ENCODE measurements around the gene KRTAP10-2.
A peak's percentile ranks its signal among the peaks of the same experiment; 100 is the strongest.

Gene KRTAP10-2

DNA sequence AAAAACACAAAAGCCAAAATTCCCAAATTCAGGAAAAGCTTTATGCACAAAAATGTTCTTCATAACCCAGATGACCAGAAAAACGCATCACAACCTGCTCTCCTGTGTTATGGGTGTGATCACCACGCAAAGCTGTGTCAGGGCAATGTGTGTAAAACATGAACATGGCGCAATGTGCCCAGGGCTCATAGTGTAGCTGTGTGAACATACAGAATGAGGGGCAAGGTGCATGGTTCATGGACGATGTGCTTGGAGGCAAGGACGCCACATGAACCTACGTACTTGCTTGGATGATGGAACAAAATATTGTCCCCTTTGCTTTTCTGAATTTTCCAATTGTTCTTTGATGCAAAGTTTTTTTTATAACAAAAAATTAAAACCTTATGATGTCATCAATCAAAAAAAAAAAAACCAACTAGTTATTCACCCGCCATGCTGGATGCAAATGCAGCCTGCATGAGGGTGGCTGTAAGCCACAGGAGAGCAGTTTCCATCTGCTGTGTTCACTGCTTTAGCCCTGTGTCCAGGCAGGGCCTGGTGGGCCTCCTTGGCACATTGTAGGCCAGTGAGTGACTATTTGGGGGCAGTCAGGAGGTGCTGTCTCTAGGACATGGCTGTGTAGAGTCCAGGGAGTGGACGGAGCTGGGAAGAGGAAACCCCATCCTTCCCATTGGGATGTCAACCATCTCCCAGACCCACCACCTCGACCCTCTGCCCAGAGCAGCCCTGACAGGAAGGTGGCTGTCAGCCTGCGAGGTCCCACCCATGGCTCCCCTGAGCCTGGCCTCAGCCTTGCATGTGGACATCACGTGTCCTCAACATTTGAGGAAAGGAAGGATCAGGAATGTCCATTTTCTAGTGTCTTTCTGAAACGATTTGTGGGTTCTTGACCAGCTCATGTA lies 25.0 kb downstream of the KRTAP10-2 start:
- peak; percentile 22 for DNase-seq (ENCODE audit: low spot score)

DNA sequence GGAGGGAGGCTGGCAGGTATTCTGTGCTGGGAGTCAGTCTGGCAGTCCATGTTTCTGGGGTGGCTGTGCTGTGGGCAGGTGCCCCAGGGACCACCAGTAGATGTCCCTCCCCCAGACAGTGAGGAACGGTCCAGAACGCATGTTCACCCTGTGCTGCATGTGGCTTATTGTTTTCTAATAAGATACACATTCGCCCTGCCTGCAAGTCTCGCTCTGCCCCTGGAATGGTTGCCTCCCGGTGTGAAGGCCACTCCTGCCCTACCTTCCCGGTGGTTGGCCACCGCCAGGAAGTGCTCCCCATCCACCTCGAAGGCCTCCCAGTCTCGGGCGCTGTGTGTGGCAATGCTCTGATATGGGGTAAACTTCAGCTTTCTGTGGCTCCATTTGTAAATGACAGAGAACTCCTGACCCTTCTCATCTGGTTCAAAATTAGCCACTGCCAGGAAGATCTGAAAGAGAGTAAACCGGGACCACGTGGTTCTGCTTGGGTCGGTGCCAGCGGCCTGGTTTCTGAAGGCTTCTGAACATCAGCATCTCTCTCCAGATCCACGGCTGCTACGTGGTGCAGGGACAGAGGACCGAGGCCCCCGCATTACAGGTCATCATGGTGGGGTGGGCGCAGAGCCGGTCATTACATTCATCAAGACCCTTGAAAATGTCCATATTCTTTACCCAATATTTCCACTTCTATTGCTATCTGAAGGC lies 25.8 kb downstream of the KRTAP10-2 start:
- peak; percentile 64 for DNase-seq (ENCODE audit: low spot score)

DNA sequence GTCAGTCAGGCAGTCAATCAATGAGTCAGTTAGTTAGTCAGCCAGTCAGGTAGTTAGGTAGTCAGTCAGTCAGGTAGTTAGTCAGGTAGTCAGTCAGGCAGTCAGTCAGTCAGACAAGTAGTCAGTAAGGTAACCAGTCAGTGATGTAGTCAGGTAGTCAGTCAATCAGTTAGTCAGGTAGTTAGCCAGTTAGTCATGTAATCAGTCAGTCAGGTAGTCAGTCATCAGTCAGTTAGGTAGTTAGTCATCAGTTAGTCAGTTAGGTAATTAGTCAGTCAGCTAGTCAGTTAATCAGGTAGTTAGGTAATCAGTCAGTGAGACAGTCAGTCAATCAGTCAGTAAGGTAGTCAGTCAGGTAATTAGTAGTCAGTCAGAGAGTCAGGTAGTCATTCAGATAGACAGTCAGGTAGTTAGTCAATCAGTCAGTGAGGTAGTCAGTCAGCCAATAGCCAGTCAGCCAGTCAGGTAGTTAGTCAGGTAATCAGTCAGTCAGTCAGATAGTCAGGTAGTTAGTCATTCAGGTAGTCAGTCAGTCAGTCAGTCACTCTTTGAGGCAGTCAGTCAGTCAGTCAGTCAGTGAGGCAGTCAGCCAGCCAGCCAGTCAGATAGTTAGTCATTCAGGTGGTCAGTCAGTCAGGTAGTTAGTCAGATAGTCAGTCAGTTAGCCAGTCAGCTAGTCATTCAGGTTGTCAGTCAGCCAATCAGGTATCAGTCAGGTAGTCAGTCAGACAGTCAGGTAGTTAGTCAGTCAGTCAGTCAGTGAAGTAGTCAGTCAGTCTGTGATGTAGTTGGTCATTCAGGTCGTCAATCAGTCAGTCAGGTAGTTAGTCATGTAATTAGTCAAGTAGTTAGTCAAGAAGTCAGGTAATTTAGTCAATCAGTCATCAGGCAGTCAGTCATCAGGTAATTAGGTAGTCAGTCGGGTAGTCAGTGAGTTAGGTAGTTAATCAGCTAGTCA lies 26.6 kb downstream of the KRTAP10-2 start:
- no peak for DNase-seq (ENCODE audit: low spot score)

DNA sequence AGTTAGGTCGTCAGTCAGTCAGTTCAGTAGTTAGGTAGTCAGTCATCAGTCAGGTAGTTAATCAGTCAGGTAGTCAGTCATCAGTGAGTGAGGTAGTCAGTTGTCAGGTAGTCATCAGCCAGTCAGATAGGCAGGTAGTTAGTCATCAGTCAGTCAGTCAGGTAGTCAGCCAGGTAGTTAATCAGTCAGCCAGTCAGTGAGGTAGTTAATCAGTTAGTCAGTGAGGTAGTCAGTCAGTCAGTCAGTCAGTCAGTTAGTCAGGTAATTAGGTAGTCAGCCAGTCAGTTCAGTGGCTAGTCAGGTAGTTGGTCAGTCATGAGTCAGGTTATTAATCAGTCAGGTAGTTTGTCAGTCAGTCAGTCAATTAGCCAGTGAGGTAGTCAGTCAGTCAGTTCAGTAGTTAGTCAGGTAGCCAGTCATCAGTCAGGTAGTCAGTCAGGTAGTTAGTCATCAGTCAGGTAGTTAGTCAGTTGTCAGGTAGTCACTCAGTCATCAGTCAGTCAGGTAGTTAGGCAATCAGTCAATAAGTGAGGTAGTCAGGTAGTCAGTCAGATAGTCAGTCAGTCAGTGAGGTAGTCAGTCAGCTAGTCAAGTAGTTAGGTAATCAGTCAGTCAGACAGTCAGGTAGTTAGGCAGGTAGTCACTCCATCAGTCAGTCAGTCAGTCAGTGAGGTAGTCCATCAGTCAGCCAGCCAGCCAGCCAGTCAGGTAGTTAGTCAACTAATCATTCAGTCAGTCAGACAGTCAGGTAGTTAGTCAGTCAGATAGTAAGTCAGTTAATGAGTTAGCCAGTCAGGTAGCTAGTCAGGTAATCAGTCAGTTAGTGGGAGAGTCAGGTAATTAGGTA lies 27.5 kb downstream of the KRTAP10-2 start:
- peak; percentile 53 for DNase-seq (ENCODE audit: low spot score)

DNA sequence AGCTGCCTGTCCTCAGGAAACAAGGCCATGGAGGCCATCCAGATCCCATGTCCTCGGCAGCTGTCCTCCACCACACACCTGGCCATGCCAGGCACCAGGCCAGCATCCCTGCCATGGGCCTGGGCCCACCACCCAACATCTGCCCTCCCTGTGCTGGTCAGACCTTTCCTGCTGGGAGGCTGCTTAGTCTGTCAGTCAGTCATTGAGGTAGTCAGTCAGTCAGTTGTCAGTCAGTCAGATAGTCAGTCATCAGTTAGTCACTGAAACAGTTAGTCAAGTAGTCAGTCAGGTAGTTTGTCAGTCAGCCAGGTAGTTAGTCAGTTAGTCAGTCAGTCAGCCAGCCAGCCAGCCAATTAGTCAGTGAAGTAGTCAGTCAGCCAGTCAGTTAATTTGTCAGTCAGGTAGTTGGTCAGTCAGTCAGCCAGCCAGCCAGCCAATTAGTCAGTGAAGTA lies 28.5 kb downstream of the KRTAP10-2 start:
- no peak for DNase-seq (ENCODE audit: low spot score)

DNA sequence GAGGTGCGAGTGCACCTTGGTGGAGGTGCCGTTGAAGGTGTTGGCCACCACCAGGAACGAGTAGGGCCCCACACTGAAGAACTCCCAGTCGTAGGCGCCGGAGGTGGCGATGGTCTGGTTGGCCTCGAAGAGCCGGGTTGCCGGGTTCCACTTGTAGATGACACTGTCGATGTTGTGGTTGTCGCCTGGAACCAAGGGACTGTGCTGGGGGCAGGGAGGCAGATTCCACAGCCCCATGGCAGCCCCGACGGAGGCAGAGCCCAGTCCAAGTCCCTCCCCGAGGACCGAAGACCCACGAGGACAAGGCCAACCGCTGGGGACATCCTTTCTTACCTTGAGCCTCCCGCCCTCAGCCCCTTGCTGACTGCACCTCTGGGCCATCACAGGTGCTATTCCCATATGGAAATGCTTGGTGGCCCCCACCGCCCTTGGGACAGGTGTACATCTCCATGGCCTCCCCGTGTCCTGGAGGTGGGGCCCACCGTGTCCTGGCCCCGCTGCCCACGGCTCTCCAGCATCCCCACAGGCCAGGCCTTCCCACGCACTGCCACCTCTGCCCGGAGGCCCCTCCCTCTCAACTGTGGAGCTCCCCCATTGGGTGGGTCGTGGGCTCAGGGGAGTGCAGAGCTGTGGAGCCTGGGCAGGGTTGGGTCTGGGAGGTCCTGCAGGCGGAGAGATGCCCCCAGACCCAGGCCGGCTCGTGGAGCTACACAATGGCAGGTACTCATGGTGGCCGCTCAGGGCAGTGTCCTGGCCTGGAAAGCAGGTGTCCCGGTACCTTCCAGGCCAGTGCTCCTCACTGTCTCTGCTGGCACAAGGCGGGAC lies 29.2 kb downstream of the KRTAP10-2 start:
- DNase-seq (ENCODE audit: low spot score), result peak; percentile 54

DNA sequence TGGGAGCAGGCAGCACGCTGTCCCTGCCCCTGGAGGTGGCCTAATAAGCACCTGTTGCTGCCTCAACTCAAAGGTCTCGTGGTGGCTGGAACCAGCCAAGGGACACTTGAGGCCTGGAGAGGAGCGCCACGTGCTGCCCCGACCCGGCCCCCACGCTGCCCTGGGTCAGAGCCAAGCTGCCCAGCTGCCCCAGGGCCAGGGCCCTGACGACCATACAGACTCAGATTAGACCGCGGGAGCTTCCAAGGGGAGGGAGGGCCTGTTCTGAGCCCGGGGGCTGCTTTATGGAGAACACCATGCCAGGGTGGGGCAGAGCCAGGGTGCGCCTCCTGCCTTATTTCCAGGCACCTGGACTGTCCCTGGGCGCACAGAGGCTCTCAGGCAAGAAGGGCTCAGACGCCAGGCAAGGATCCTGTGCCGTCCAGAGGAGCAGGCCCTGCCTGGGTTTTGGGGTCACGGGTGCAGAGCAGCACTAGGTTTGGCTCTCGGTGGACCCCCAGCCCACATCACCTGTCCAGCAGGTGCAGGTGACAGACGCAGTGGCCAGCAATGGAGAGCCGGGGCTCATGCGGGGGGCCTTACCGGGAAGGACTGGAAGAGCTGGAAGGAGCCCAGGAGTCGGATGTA lies 29.9 kb downstream of the KRTAP10-2 start:
- DNase-seq (ENCODE audit: low spot score), result peak; percentile 53

DNA sequence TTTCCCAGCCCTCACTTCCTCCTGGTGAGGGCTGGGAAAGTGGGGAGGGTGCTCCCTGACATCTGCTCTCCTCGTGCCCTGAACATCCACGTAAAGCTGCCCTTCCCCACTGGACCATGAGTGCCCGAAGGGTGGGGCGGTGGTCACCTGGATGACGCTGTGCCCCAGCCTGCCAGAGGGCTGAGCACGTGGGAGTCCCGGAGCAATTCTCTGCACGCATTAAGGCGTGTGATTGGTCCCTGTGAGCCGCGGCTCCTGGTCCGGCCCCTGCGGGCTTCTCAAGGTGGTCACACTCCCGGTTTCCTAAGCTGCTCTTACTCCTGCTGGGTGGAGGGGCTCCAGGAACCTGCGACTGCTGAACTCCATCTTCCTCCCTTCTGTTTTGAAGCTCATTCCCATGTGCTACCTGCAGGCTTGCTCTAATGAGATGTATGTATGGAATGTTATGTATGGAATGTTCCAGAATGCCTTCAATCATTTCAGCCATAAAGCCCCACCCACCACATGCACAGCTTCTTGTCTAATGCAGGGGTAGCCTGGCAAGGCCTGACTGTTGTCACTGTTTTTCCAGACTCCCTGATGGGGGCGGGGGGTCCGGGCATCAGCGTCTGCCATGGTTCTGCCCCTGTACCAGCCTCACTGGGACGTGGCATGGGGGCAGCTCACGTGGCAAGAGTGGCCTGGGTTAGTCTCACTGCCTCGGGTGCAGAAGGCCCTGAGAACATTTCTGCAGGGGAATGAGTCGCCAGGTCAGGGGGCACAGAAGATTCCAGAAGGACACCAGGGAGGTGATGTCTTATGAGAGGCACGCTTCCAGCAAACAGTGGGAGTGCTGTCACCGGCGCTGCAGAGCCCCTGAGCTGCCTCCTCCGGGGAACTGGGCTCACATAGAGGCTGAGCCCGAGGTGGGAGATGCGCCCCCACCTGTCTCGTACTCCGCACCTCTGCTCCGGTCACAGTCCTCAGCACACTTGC lies 30.7 kb downstream of the KRTAP10-2 start:
- DNase-seq (ENCODE audit: low spot score), result peak; percentile 33

DNA sequence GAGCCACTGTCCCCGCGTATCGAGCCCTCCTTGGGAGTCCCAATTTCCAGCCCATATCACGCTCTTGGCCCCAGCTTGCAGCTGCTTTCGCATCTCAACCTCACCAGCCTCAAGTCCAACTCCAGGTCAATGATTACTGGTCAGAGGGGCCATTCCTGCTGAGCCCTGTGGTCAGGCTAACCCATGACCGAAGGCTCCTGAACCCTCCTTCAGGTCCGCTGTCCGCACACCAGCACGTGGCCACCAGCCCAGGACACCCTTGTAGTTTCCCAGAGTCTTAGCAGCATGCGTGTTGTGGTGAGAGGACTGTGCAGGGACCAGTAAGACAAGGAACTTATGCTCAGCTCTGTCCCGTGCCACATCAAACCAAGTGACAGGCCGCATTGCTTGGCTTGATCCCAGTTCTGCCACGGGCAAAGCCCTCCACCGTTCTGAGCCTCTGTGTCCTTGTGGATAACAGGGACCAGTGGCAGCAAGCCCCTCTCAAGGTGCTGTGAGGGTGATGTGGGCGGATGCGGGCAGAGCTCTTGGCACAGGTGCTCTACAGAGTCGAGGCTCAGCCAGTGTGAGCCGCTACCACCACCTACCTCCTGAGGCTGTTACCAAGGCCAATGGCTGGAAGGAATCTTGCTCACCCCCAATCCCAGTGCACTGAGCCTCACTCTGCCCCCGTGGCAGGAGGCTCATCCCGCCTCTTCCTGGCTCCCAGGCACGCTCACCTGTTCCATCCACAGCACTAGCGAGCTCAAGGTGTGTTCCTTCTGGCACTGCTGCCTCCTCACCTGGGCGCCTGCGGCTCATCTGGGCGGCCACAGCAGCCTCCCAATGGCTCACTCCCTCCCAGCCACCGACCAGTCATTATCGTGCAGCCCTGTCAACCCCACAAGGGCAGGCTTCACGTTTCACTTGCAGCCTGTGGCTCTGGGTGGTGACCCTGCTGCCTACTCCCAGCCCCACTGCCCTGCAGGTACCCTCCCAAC lies 31.7 kb downstream of the KRTAP10-2 start:
- no peak for DNase-seq (ENCODE audit: low spot score)

DNA sequence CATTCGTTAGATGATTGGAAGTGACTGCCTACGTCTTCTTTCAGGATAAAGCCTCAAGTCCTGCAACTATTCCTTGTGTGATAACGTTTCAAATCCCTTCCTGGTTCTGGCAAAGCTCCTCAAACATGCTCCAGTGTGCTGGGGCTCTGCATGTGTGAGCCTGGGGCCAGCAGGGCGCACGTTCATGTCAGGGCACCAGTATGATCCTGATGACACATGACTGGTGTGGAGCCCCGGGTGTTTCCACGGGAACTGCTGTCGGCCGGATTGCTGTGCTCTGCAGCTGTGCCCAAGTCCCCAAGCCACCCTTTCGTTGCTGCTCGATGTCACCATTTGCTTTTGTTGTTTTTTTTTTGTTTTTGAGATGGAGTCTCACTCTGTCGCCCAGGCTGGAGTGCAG lies 32.6 kb downstream of the KRTAP10-2 start:
- no peak for DNase-seq (ENCODE audit: low spot score)

DNA sequence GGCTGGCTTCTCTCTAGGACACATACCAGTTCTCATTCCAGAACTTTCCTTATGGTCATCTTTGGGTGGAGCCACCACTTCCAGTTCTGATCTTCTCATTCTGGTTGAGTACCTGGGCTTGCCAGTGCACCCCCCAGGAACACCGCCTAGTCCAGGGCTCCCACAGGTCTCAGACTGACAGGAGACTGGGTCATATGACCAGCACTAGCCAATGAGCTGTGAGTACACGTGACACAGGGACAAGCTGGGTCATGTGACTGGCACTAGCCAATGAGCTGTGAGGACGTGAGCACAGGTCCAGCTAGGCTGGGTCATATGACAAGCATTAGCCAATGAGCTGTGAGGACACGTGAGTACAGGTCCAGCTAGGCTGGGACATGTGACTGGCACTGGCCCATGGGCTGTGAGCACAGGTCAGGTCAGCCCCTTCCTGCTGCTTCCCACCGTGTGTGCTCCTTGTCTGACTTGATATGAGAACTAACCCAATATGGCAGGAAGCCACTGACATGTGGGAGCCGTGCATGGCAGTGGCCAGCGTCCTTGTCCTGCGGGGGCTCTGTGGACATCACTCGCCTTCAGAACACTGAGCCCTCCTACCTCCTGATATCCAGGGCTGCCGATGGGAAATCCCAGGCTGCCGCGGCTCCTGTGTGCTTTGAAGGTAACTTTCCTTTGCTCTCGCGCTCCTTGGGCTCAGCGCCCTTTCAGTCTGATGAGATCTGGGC lies 34.0 kb downstream of the KRTAP10-2 start:
- no peak for DNase-seq (ENCODE audit: low spot score)

DNA sequence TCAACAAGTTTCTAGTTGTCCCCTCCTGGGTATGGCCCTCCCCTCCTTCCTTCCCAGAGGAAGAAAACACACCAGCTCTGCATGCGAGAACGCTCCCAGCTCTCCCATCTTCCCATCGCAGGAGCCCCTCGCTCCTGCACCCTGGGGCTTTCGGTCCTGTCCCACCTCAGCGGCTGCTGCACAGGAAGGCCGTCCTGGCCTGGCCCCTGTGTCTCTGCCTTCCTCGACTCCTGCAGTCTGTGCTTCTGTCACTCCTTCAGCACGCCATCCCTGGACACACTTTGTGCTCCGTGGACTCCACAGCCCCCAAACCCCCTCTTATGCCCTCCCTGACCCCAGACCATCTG lies 34.5 kb downstream of the KRTAP10-2 start:
- no peak for DNase-seq (ENCODE audit: low spot score)

DNA sequence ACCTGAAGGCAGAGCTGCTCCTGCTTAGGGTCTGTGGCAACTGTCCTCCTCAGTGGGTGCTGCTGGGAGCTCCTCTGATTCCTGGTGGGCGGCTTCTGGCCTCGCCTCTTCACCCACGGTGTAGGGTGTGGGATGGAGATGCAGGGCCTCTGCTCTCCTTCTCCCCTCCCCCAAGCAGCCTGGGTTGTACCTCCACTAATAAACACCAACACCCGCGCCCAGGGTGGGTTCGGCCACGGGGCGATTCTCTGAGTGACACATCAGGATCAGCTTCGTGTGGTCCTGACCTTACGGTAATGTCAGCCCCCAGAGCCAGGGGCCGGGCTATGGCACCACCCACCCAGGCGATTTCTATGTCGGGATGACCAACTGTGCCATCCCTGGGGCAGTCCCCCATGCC lies 35.0 kb downstream of the KRTAP10-2 start:
- no peak for DNase-seq (ENCODE audit: low spot score)

DNA sequence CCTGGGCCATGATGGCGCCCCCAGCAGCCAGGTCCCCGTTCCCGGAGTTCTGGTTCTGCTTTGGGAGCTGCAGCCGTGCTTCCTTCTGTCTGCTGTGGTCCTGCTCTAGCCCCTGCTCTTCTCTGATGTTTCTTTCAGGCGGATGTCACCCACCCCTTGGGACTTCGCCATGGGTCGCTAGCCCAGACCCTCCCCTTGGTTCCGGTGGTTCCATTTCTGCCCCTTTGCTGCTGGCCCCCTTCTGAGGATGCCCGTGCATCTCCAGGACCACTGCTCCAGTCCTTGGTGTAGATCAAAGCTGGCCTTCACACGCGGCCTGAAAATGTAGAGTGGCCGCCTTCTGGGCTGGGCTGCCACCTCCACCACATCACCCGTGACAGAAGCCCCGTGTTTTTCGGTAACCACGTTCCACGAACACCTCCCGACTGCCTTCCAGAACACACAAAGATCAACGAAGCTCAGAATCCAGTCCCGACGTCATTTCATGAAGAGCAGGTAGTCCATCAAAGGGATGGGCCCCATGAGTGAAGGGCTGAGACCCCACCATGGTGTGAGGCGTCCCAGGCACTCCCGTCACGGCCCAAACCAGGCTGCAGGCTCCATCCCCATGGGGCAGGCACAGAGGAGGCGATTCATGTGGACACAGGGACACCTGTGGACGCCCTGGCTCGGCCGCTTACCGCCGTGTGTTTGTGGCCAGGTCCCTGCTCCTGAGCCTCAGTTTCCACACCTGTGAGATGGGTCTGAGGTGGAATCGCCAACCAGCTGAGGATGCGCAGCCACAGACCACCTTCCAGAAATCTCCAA lies 35.7 kb downstream of the KRTAP10-2 start:
- no peak for DNase-seq (ENCODE audit: low spot score)

DNA sequence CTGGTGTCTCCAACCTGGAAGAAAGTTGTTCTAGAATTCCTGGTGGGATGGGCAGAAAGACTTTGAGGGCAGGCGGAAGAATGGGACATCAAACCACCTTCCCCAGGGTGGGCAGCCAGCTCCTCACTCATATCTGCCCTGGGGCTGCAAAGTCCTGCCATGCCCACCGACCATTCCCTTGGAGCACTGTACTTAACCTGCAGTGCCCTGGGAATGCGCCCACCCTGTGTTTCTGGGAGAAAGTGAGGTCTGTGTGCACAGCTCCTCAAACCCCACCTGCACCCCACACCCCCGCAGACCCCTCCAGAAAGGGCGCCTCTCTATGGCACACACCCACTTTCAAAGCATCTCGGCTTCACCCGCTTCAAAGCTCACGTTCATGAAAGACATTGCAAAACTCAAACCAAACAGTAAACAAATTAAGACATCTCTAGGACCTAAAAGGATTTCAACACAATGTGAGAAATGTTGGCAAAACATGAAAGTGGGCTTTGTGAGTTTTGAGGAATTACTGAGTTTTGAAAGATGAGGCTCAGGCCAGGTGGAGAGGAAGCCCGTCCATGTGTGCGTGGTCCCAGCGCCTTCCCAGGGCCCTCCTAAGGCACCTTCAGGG lies 36.5 kb downstream of the KRTAP10-2 start:
- no peak for DNase-seq (ENCODE audit: low spot score)

DNA sequence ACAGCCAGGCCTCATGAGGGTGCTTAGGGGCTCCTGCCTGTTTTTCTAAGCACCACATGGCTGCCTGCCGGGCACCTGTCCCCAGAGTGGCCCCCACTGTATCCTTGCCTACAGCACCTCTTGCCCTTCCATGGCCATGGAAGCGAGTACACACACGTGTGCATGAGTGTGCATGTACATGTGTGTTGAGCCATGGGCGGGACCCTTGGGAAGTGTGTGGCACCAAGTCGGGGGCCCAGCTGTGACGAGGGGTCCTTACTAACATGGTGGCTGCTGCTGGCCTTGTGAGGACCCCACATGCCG lies 37.1 kb downstream of the KRTAP10-2 start:
- DNase-seq (ENCODE audit: low spot score), result no peak

Measured in left forelimb (tissue), 1 donor.